Measurements from ENCODE around the gene RAB3IL1. TPM values are rescaled to one million over a fixed set of nuclear protein-coding genes. Genes with fewer than 3 reads are reported as not detected.

Gene RAB3IL1
- total RNA-seq, 2 experiments from 2014 or later: not detected

DNA sequence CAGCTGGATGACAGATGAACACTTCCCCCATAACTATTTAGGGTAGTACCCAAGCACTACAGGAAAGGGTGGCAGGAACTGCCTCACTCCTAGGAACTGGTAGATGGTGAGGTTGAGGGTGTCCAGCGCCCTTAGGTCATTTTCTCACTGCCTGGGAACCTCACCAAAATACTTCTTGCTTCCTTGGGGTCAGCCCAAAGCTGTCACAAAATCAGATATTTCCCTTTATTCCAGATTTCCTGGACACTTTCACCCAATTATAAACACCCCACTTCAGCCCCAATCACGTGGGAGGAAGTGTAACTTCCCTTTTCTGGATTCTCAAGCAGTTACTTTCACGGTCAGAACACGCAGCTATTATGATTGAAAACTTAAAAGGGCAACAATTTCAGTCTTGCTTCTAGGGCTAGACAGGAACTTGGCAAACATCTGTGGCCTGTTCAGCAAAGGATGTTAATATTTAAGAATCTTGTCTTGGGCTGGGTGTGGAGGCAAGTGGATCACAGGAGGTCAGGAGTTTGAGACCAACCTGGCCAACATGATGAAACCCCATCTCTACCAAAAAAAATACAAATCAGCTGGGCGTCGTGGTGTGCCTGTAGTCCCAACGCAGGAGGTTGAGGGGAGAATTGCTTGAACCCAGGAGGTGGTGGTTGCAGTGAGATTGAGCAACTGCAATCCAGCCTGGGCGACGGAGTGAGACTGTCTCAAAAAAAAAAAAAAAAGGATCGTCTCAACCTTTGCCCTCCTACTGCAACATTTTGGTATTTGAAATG lies 46.1 kb upstream of the RAB3IL1 start:
- ATAC-seq (no peak), DNase-seq (no peak)
- POLR2A ChIA-PET: interaction anchor here (0.7 to 2.4 kb wide), 2 partner anchors 9 to 15 kb away, joined by 3 to 7 read pairs; no protein-coding TSS in a partner anchor
- no peaks in the 10 kb centered on the region for H3K9me3 Mint-ChIP-seq
- H3K4me3 Mint-ChIP-seq: no peak overlapping the region
- peak overlapping the region; percentile 53 for H3K27ac Mint-ChIP-seq
- H3K27me3 Mint-ChIP-seq: no peaks in the 10 kb centered on the region
- CTCF ChIA-PET: interaction anchor here (1.0 to 3.7 kb wide), 4 partner anchors 16 to 145 kb away, joined by 3 to 13 read pairs (median 7); no protein-coding TSS in a partner anchor
- H3K4me1 Mint-ChIP-seq (ENCODE audit: low read depth): peaks cover 29% of the 10 kb centered on the region
- intact Hi-C loops (cut with micrococcal nuclease): loop anchor here (2.0 to 10.0 kb wide), 2 partner anchors 61 to 121 kb away; no protein-coding TSS in a partner anchor
- peaks cover 34% of the 10 kb centered on the region for H3K36me3 Mint-ChIP-seq (ENCODE audit: low read depth)
- TF ChIP-seq, protein P1, sequence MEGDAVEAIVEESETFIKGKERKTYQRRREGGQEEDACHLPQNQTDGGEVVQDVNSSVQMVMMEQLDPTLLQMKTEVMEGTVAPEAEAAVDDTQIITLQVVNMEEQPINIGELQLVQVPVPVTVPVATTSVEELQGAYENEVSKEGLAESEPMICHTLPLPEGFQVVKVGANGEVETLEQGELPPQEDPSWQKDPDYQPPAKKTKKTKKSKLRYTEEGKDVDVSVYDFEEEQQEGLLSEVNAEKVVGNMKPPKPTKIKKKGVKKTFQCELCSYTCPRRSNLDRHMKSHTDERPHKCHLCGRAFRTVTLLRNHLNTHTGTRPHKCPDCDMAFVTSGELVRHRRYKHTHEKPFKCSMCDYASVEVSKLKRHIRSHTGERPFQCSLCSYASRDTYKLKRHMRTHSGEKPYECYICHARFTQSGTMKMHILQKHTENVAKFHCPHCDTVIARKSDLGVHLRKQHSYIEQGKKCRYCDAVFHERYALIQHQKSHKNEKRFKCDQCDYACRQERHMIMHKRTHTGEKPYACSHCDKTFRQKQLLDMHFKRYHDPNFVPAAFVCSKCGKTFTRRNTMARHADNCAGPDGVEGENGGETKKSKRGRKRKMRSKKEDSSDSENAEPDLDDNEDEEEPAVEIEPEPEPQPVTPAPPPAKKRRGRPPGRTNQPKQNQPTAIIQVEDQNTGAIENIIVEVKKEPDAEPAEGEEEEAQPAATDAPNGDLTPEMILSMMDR (IDR thresholded peaks at IDR 0.05): no peak

DNA sequence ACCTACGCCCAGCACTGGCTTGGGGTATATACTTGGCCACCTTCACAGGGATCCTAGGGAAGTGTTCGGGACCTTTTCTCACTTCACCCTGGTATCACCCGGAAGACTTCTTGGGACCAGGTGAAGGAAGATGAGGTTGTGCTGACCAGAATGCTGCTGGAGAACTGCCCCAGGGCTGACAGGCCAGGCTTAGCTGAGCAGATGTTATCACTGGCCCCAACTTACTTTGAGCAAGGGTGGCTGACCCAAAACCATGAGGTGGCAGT lies 45.6 kb upstream of the RAB3IL1 start:
- no peak for DNase-seq

DNA sequence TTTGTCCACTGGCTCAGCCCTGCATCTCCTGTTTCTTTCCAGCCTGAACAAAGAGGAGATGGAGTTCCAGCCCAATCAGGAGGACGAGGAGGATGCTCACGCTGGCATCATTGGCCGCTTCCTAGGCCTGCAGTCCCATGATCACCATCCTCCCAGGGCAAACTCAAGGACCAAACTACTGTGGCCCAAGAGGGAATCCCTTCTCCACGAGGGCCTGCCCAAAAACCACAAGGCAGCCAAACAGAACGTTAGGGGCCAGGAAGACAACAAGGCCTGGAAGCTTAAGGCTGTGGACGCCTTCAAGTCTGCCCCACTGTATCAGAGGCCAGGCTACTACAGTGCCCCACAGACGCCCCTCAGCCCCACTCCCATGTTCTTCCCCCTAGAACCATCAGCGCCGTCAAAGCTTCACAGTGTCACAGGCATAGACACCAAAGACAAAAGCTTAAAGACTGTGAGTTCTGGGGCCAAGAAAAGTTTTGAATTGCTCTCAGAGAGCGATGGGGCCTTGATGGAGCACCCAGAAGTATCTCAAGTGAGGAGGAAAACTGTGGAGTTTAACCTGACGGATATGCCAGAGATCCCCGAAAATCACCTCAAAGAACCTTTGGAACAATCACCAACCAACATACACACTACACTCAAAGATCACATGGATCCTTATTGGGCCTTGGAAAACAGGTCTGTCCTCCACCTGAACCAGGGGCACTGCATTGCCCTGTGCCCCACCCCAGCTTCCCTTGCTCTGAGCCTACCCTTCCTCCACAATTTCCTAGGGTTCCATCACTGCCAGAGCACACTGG lies 45.0 kb upstream of the RAB3IL1 start:
- H3K27ac Mint-ChIP-seq: no peak overlapping the region
- DNase-seq (no peak), ATAC-seq (no peak)
- H3K4me3 Mint-ChIP-seq: no peak overlapping the region
- ChIA-PET CTCF (interaction anchor here (1.0 to 4.1 kb wide), 4 partner anchors 15 to 146 kb away, joined by 3 to 21 read pairs (median 15); no protein-coding TSS in a partner anchor), POLR2A (interaction anchor here (0.6 to 2.4 kb wide), 2 partner anchors 16 to 78 kb away, joined by 3 to 7 read pairs; no protein-coding TSS in a partner anchor)
- H3K4me1 Mint-ChIP-seq (ENCODE audit: low read depth): peaks cover 26% of the 10 kb centered on the region
- intact Hi-C loops (cut with micrococcal nuclease): loop anchor here (10.0 kb wide), 1 partner anchor 122 kb away; no protein-coding TSS in a partner anchor
- TF ChIP-seq, protein P1 (IDR thresholded peaks at IDR 0.05): no peak
- H3K27me3 Mint-ChIP-seq: no peaks in the 10 kb centered on the region
- no peaks in the 10 kb centered on the region for H3K9me3 Mint-ChIP-seq
- H3K36me3 Mint-ChIP-seq (ENCODE audit: low read depth): peaks cover 34% of the 10 kb centered on the region

More for the DNA sequence above, 45.6 kb upstream of the RAB3IL1 start:
- intact Hi-C loops (cut with micrococcal nuclease): loop anchor here (10.0 kb wide), 1 partner anchor 122 kb away; no protein-coding TSS in a partner anchor
- no peaks in the 10 kb centered on the region for H3K27me3 Mint-ChIP-seq
- ATAC-seq: no peak
- no peak overlapping the region for H3K4me3 Mint-ChIP-seq
- CTCF ChIA-PET: interaction anchor here (1.0 to 4.1 kb wide), 4 partner anchors 16 to 145 kb away, joined by 3 to 21 read pairs (median 7); no protein-coding TSS in a partner anchor
- peaks cover 26% of the 10 kb centered on the region for H3K4me1 Mint-ChIP-seq (ENCODE audit: low read depth)
- TF ChIP-seq, protein P1 (IDR thresholded peaks at IDR 0.05): no peak
- peaks cover 34% of the 10 kb centered on the region for H3K36me3 Mint-ChIP-seq (ENCODE audit: low read depth)
- H3K27ac Mint-ChIP-seq: peak overlapping the region; percentile 53
- H3K9me3 Mint-ChIP-seq: no peaks in the 10 kb centered on the region
- POLR2A ChIA-PET: interaction anchor here (2.4 kb wide), 1 partner anchor 16 kb away, joined by 7 read pairs; no protein-coding TSS in a partner anchor

DNA sequence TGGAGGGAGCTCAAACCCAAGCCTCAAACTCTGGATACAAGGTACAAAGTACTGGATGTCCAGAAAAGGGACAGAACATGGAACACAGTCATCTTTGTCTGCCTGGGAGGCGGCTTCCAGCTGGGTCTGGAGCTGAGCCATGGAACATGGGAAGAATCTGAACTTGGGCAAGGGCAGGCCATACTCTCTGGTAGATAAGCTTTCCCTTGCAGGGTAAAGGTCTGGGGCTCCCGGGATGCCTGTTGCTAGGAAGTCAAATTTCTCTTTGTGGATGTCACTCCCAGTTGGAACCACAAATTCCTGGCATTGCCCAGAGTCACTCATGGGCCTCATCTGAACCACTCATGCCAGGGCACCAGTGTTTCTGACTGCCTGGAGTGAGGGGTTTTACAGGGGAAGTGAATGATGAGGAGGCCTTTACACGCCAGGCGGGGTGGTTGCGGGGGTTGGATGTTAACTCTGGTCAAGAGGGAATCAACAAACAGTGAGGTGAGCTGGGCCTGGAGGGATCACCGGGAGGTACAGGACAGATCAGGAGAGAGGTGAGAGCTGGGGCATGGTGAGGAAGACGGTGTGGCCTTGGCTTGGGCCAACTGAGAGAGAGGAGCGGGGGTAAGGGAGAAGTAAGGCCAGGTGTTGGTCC lies 44.3 kb upstream of the RAB3IL1 start:
- Mint-ChIP-seq H3K27me3 (peaks cover under 1% of the 10 kb centered on the region), H3K4me3 (no peak overlapping the region), H3K9me3 (no peaks in the 10 kb centered on the region), H3K36me3 (ENCODE audit: low read depth) (peaks cover 33% of the 10 kb centered on the region), H3K4me1 (ENCODE audit: low read depth) (peaks cover 26% of the 10 kb centered on the region), H3K27ac (no peak overlapping the region)
- ChIA-PET CTCF (interaction anchor here (1.4 to 4.1 kb wide), 5 partner anchors 14 to 146 kb away, joined by 3 to 21 read pairs (median 11); no protein-coding TSS in a partner anchor), POLR2A (interaction anchor here (0.6 kb wide), 1 partner anchor 79 kb away, joined by 3 read pairs; no protein-coding TSS in a partner anchor)
- no peak for ATAC-seq
- intact Hi-C loops (cut with micrococcal nuclease): loop anchor here (10.0 kb wide), 1 partner anchor 123 kb away; no protein-coding TSS in a partner anchor
- TF ChIP-seq, protein P1 (IDR thresholded peaks at IDR 0.05): no peak
- no peak for DNase-seq
